GM23338 (cell line): Measurements from ENCODE around the gene CWC22. TPM values are rescaled to one million over a fixed set of nuclear protein-coding genes. Genes with fewer than 3 reads are reported as not detected.

Experiments used
- ATAC-seq: fragments of 200-7000 bp; cut with Tn5 transposase; 3 replicates; pipeline ENCODE4 v1.9.1; 2020
- DNase-seq: peaks from one replicate; pipeline ENCODE4 v3.0.0-alpha.2; 2015; ENCODE audit warnings: low spot score
- H2AFZ ChIP-seq: fragments of 200-600 bp; sonication (generic); 2 replicates; pipeline ENCODE4 v1.8.0; 2016; ENCODE audit warnings: antibody characterized with exemption, mild to moderate bottlenecking, moderate library complexity
- H3F3A ChIP-seq: fragments of 200-600 bp; sonication (generic); replicated peaks from 2 replicates; pipeline ENCODE4 v1.8.0; 2017; ENCODE audit warnings: antibody characterized with exemption, mixed run types, low read depth
- H3K27ac ChIP-seq: fragments of 200-600 bp; sonication (generic); 2 replicates; pipeline ENCODE4 v1.6.1; 2016; ENCODE audit warnings: low read depth
- H3K27me3 ChIP-seq: fragments of 200-600 bp; sonication (generic); 2 replicates; pipeline ENCODE4 v1.8.0; 2016; ENCODE audit warnings: mild to moderate bottlenecking, mixed run types, moderate library complexity; ENCODE audit not compliant: insufficient read depth
- H3K36me3 ChIP-seq: fragments of 200-600 bp; sonication (generic); 2 replicates; pipeline ENCODE4 v1.8.0; 2016; ENCODE audit warnings: mild to moderate bottlenecking; ENCODE audit not compliant: insufficient read depth
- H3K4me1 ChIP-seq: fragments of 200-600 bp; sonication (generic); 2 replicates; pipeline ENCODE4 v1.8.0; 2016; ENCODE audit warnings: mild to moderate bottlenecking, moderate library complexity; ENCODE audit not compliant: insufficient read depth
- H3K4me2 ChIP-seq: fragments of 200-600 bp; sonication (generic); 2 replicates; pipeline ENCODE4 v1.7.1; 2017; ENCODE audit warnings: mixed run types
- H3K4me3 ChIP-seq: fragments of 200-600 bp; sonication (generic); 2 replicates; pipeline ENCODE4 v1.6.1; 2016; ENCODE audit warnings: mixed run types
- H3K79me2 ChIP-seq: fragments of 200-600 bp; sonication (generic); replicated peaks from 2 replicates; pipeline ENCODE4 v1.8.0; 2017; ENCODE audit warnings: mild to moderate bottlenecking; ENCODE audit not compliant: insufficient read depth
- H3K9me2 ChIP-seq: fragments of 200-600 bp; sonication (generic); 2 replicates; pipeline ENCODE4 v1.8.0; 2017; ENCODE audit not compliant: insufficient read depth
- H4K20me1 ChIP-seq: fragments of 200-600 bp; sonication (generic); replicated peaks from 2 replicates; pipeline ENCODE4 v1.8.0; 2017; ENCODE audit warnings: mild to moderate bottlenecking; ENCODE audit not compliant: insufficient read depth
- H3K27ac Mint-ChIP-seq: 2 replicates; pipeline ENCODE4 v1.8.0; 2020; ENCODE audit warnings: inconsistent platforms, mild to moderate bottlenecking, moderate library complexity, mixed read lengths
- H3K27me3 Mint-ChIP-seq: 3 replicates; pipeline ENCODE4 v1.8.0; 2022; ENCODE audit warnings: low read depth, mild to moderate bottlenecking, moderate library complexity, mixed read lengths, inconsistent platforms; ENCODE audit not compliant: insufficient read depth, poor library complexity
- H3K36me3 Mint-ChIP-seq: 3 replicates; pipeline ENCODE4 v1.8.0; 2021; ENCODE audit warnings: low read depth, mild to moderate bottlenecking, inconsistent platforms, moderate library complexity, mixed read lengths
- H3K4me1 Mint-ChIP-seq: 3 replicates; pipeline ENCODE4 v1.8.0; 2020; ENCODE audit warnings: mild to moderate bottlenecking, inconsistent platforms, mixed read lengths
- H3K4me3 Mint-ChIP-seq: 3 replicates; pipeline ENCODE4 v1.8.0; 2021; ENCODE audit warnings: moderate library complexity, mild to moderate bottlenecking, inconsistent platforms, mixed read lengths
- H3K9me3 Mint-ChIP-seq: 3 replicates; pipeline ENCODE4 v1.8.0; 2020; ENCODE audit warnings: moderate library complexity, mild to moderate bottlenecking, inconsistent platforms, mixed read lengths
- CREB1 ChIP-seq: fragments of 250-450 bp; sonication (Bioruptor Pico); IDR thresholded peaks from 2 replicates; pipeline ENCODE4 v1.5.0; 2020; ENCODE audit warnings: low read depth, mild to moderate bottlenecking, moderate library complexity
- CTCF ChIP-seq, 2 experiments: fragments of 200-600 bp in 1 of 2; sonication (generic) in 1 of 2; conservative IDR thresholded peaks; 2 replicates each; pipeline versions ENCODE4 v1.5.1 to v1.6.1; 2016 to 2017; ENCODE audit warnings: antibody characterized with exemption in 2 of 2, low read depth in 2 of 2, mild to moderate bottlenecking in 2 of 2, moderate library complexity in 1 of 2
- ETS1 ChIP-seq: IDR thresholded peaks from 2 replicates; pipeline ENCODE4 v1.6.1; 2016; ENCODE audit warnings: antibody characterized with exemption
- EZH2 ChIP-seq: fragments of 200-600 bp; sonication (generic); IDR thresholded peaks from one replicate; pipeline ENCODE4 v1.8.0; 2017; ENCODE audit warnings: antibody characterized with exemption, mild to moderate bottlenecking, low read depth; ENCODE audit not compliant: unreplicated experiment
- JUNB ChIP-seq: IDR thresholded peaks from one replicate; pipeline ENCODE4 v1.6.1; 2016; ENCODE audit warnings: antibody characterized with exemption; ENCODE audit not compliant: unreplicated experiment
- NANOG ChIP-seq: IDR thresholded peaks from 2 replicates; pipeline ENCODE4 v1.6.1; 2016; ENCODE audit warnings: antibody characterized with exemption, borderline replicate concordance
- POLR2AphosphoS5 ChIP-seq: IDR thresholded peaks from 2 replicates; pipeline ENCODE4 v1.6.1; 2016; ENCODE audit warnings: antibody characterized with exemption, low read depth
- REST ChIP-seq: IDR thresholded peaks from one replicate; pipeline ENCODE4 v1.6.1; 2018; ENCODE audit warnings: antibody characterized with exemption; ENCODE audit not compliant: unreplicated experiment
- STAT1 ChIP-seq: IDR thresholded peaks from one replicate; pipeline ENCODE4 v1.6.1; 2016; ENCODE audit warnings: antibody characterized with exemption; ENCODE audit not compliant: unreplicated experiment
- ZNF331 ChIP-seq: fragments of 250-450 bp; sonication (Bioruptor Pico); IDR thresholded peaks from 2 replicates; pipeline ENCODE4 v1.5.0; 2020; ENCODE audit warnings: low read depth, mild to moderate bottlenecking, moderate library complexity
- ZNF462 ChIP-seq: fragments of 250-450 bp; sonication (Bioruptor Pico); IDR thresholded peaks from 2 replicates; pipeline ENCODE4 v1.5.0; 2020; ENCODE audit warnings: mild to moderate bottlenecking, moderate library complexity
- polyA plus RNA-seq: library from polyadenylated mRNA; unstranded; fragments of >200 nt; fragmentation: Nextera tagmentation; extraction: Ambion mirVana; gene quantifications from 2 replicates; pipeline ENCODE4 v1.2.1, GENCODE V29; 2016
- total RNA-seq: library from RNA; depleted of rRNA; stranded (reverse); fragments of >200 nt; shearing (Covaris generic); gene quantifications from 2 replicates; pipeline ENCODE4 v1.2.3, GENCODE V29; 2014

Gene CWC22
- total and polyA plus RNA-seq, 2 experiments from 2014 or later: 36.0 to 38.3 TPM

- TF ChIP-seq ZNF462 (CRISPR knock-in tag): no peak
- TF ChIP-seq JUNB: no peak
- no peak for TF ChIP-seq EZH2
These were observed 26.0 kb downstream of the CWC22 start (continued) for GRCh38 chr2:179981085-179981484.

GRCh38 chr2:179974761-179975160 lies 32.3 kb downstream of the CWC22 start:
- Histone ChIP-seq H3K36me3 (peaks cover 17% of the 10 kb centered on the region), H3F3A (no peaks in the 10 kb centered on the region), H3K9me2 (no peaks in the 10 kb centered on the region), H3K4me2 (no peak overlapping the region), H3K4me3 (no peak overlapping the region), H3K27me3 (no peaks in the 10 kb centered on the region), H3K27ac (no peak overlapping the region; the same call in 1 of the 2 replicates), H3K79me2 (0 out of 2 replicates have a peak, but pooled peaks cover 4% of the 10 kb centered on the region), H3K4me1 (no peaks in the 10 kb centered on the region), H4K20me1 (no peaks in the 10 kb centered on the region), H2AFZ (no peak overlapping the region)
- Mint-ChIP-seq H3K9me3 (no peaks in the 10 kb centered on the region), H3K4me3 (no peak overlapping the region), H3K4me1 (no peaks in the 10 kb centered on the region), H3K36me3 (peaks cover 36% of the 10 kb centered on the region; the same call in 2 of the 3 replicates), H3K27me3 (no peaks in the 10 kb centered on the region), H3K27ac (no peak overlapping the region)
- no peak for ATAC-seq
- DNase-seq: no peak
- TF ChIP-seq REST: no peak
- TF ChIP-seq POLR2AphosphoS5: no peak
- TF ChIP-seq ZNF331 (CRISPR knock-in tag): no peak
- TF ChIP-seq NANOG: no peak
- TF ChIP-seq CREB1: no peak
- TF ChIP-seq STAT1: no peak
- no peak for TF ChIP-seq JUNB
- no peak for TF ChIP-seq CTCF (conservative IDR thresholded peaks at IDR 0.05; ENCODE audit: low read depth in 2 of 2)
- TF ChIP-seq EZH2: no peak
- TF ChIP-seq ETS1: no peak
